B cell (primary cell): Measurements from ENCODE around the gene GAK. TPM values are rescaled to one million over a fixed set of nuclear protein-coding genes. Genes with fewer than 3 reads are reported as not detected.

Source experiments
- ATAC-seq: fragments of 200-7000 bp; cut with Tn5 transposase; one replicate; pipeline ENCODE4 v1.10.0; 2021; ENCODE audit warnings: low read depth, mild to moderate bottlenecking, moderate number of reproducible peaks, moderate library complexity
- CTCF ChIA-PET: fragments of 350-600 bp; sonication (Branson Sonifier 250); formaldehyde crosslinking; loops from one replicate; lab custom pipeline; 2021; ENCODE audit warnings: antibody characterized with exemption, inconsistent platforms; lab: Charles Lee
- POLR2A ChIA-PET: fragments of 350-600 bp; sonication (Branson Sonifier 250); formaldehyde crosslinking; loops from one replicate; lab custom pipeline; 2021; ENCODE audit warnings: antibody characterized with exemption; lab: Charles Lee
- DNase-seq: peaks from one replicate; pipeline ENCODE4 v3.0.0; 2013
- H2AFZ ChIP-seq: 2 replicates; pipeline ENCODE4 v1.6.1; 2012; ENCODE audit warnings: mild to moderate bottlenecking, low read depth, low read length; ENCODE audit not compliant: insufficient read depth, poor library complexity, severe bottlenecking
- H3K27ac ChIP-seq, 2 donors: 1 replicate in 1 of 2; 2 replicates in 1 of 2; pipeline ENCODE4 v1.5.1; 2012 to 2013; ENCODE audit warnings: low read length in 2 of 2, mild to moderate bottlenecking in 2 of 2, moderate library complexity in 1 of 2
- H3K27me3 ChIP-seq, 4 experiments: fragments of 200-600 bp in 1 of 4; sonication (generic) in 1 of 4; replicated peaks in 1 of 4; 1 replicate in 2 of 4; 2 replicates in 2 of 4; pipeline versions ENCODE4 v1.6.1 to v1.7.0; 2013 to 2016; ENCODE audit warnings: low read length in 3 of 4, mild to moderate bottlenecking in 2 of 4, mixed read lengths in 1 of 4, moderate library complexity in 1 of 4; ENCODE audit not compliant: insufficient read depth in 4 of 4, control insufficient read depth in 3 of 4; ENCODE audit errors: control extremely low read depth in 1 of 4
- H3K36me3 ChIP-seq, 2 experiments: replicated peaks in 1 of 2; 1 replicate in 1 of 2; 2 replicates in 1 of 2; pipeline versions ENCODE4 v1.6.1 to v1.7.1; 2013; ENCODE audit warnings: low read length in 1 of 2; ENCODE audit not compliant: insufficient read depth in 2 of 2, control insufficient read depth in 1 of 2; ENCODE audit errors: control extremely low read depth in 1 of 2, extremely low read depth in 1 of 2
- H3K4me1 ChIP-seq, 2 donors: fragments of 200-600 bp in 1 of 2; sonication (generic) in 1 of 2; 1 replicate in 1 of 2; 2 replicates in 1 of 2; pipeline versions ENCODE4 v1.5.1 to v1.6.1; 2013 to 2017; ENCODE audit warnings: low read length in 2 of 2; ENCODE audit not compliant: control insufficient read depth in 2 of 2, insufficient read depth in 2 of 2
- H3K4me2 ChIP-seq: replicated peaks from 2 replicates; pipeline ENCODE3; 2012; ENCODE audit warnings: mild to moderate bottlenecking, low read depth, low read length; ENCODE audit not compliant: poor library complexity, severe bottlenecking
- H3K4me3 ChIP-seq, 5 experiments: fragments of 200-600 bp in 1 of 5; sonication (generic) in 1 of 5; 1 replicate in 3 of 5; 2 replicates in 2 of 5; pipeline versions ENCODE4 v1.5.1 to v1.7.0; 2011 to 2016; ENCODE audit warnings: low read length in 4 of 5, mild to moderate bottlenecking in 4 of 5, low read depth in 2 of 5, control low read depth in 1 of 5, moderate library complexity in 1 of 5; ENCODE audit not compliant: insufficient read depth in 1 of 5; ENCODE audit errors: control extremely low read depth in 1 of 5, extremely low read depth in 1 of 5
- H3K79me2 ChIP-seq: fragments of 200-600 bp; sonication (generic); one replicate; pipeline ENCODE4 v1.6.0; 2016; ENCODE audit warnings: low read length; ENCODE audit not compliant: control insufficient read depth, insufficient read depth
- H3K9ac ChIP-seq: fragments of 200-600 bp; sonication (generic); 2 replicates; pipeline ENCODE4 v1.6.1; 2017; ENCODE audit warnings: mild to moderate bottlenecking, low read length, moderate library complexity
- H3K9me3 ChIP-seq, 3 donors: one replicate each; pipeline versions ENCODE4 v1.6.1 to v1.7.1; 2013; ENCODE audit warnings: low read length in 2 of 3; ENCODE audit not compliant: control insufficient read depth in 2 of 3, insufficient read depth in 1 of 3; ENCODE audit errors: control extremely low read depth in 1 of 3
- H4K20me1 ChIP-seq: 2 replicates; pipeline ENCODE4 v1.6.0; 2012; ENCODE audit warnings: mild to moderate bottlenecking, low read length; ENCODE audit not compliant: insufficient read depth, control insufficient read depth, poor library complexity, severe bottlenecking
- H3K27ac Mint-ChIP-seq: one replicate; pipeline ENCODE4 v1.8.0; 2021; ENCODE audit warnings: mixed read lengths
- H3K27me3 Mint-ChIP-seq: one replicate; pipeline ENCODE4 v1.8.0; 2021; ENCODE audit warnings: mixed read lengths
- H3K4me1 Mint-ChIP-seq: one replicate; pipeline ENCODE4 v1.8.0; 2021; ENCODE audit warnings: mixed read lengths
- H3K4me3 Mint-ChIP-seq: one replicate; pipeline ENCODE4 v1.8.0; 2021; ENCODE audit warnings: mixed read lengths
- H3K9me3 Mint-ChIP-seq: one replicate; pipeline ENCODE4 v1.8.0; 2022; ENCODE audit warnings: mixed read lengths; ENCODE audit not compliant: insufficient read depth
- CTCF ChIP-seq: fragments of 200-600 bp; IDR thresholded peaks from one replicate; pipeline ENCODE4 v1.8.0; 2022; ENCODE audit warnings: antibody characterized with exemption, mild to moderate bottlenecking
- EZH2 ChIP-seq: IDR thresholded peaks from 2 replicates; pipeline ENCODE4 v1.6.1; 2012; ENCODE audit warnings: borderline replicate concordance, low read depth, mild to moderate bottlenecking, moderate library complexity, low read length; ENCODE audit not compliant: insufficient read depth, poor library complexity, severe bottlenecking
- WGBS: methylation state at CpG from one replicate; pipeline ENCODE4 v1.1.5; 2013; ENCODE audit warnings: missing lambda C conversion rate; ENCODE audit not compliant: insufficient coverage; 5-methylcytosine and 5-hydroxymethylcytosine counted together
- intact Hi-C: fragments of 100-400 bp; cut with micrococcal nuclease; formaldehyde crosslinking; loops from one replicate; pipeline ENCODE4 v1.10.0; 2022
- polyA plus RNA-seq: library from polyadenylated mRNA; depleted of rRNA; stranded (reverse); fragments of >200 nt; gene quantifications from 2 replicates; pipeline ENCODE4 v1.2.3, GENCODE V29; 2012
- total RNA-seq, 2 donors: library from RNA; stranded (reverse); fragments of 120-200 nt in 1 of 2; gene quantifications; 1 replicate in 1 of 2; 2 replicates in 1 of 2; pipeline versions ENCODE4 v1.2.3 to v1.2.4, GENCODE V29; 2013 to 2022

GAK gene
- total and polyA plus RNA-seq, 2 donors (not counting 1 experiment from before 2014, with no cell fraction given) = 113 to 283 TPM

GRCh38 chr4:865572-865971, 66.5 kb downstream of the GAK start:
- Histone ChIP-seq H3K27ac (no peak overlapping the region), H3K36me3 (peaks cover 0 to 72% of the 10 kb centered on the region in 2 experiments), H3K9me3 (peaks cover 0 to 2% (median 0%) of the 10 kb centered on the region in 3 donors), H3K9ac (no peak overlapping the region), H2AFZ (no peak overlapping the region), H3K4me2 (no peak overlapping the region), H3K4me3 (no peak overlapping the region), H3K79me2 (no peaks in the 10 kb centered on the region), H3K27me3 (no peaks in the 10 kb centered on the region), H3K4me1 (no peaks in the 10 kb centered on the region), H4K20me1 (peaks cover 35% of the 10 kb centered on the region)
- no peaks in the 10 kb centered on the region for H3K4me1 Mint-ChIP-seq
- 98% methylated on average over 17 of the region's 18 CpGs for WGBS
- TF ChIP-seq CTCF (no peak), EZH2 (no peak)
- ATAC-seq = no peak
- intact Hi-C loops = no loop called here
- ChIA-PET POLR2A (no interaction called here), CTCF (no interaction called here)
- H3K4me3 Mint-ChIP-seq = no peak overlapping the region
- no peaks in the 10 kb centered on the region for H3K9me3 Mint-ChIP-seq
- H3K27ac Mint-ChIP-seq = no peak overlapping the region
- no peaks in the 10 kb centered on the region for H3K27me3 Mint-ChIP-seq
- no peak for DNase-seq

GRCh38 chr4:865121-865465, 67.0 kb downstream of the GAK start:
- peaks cover under 1% of the 10 kb centered on the region for H3K79me2 ChIP-seq
- H3K9me3 ChIP-seq = peaks cover 0 to 2% (median 0%) of the 10 kb centered on the region in 3 donors
- peaks cover 35% of the 10 kb centered on the region for H4K20me1 ChIP-seq
- Mint-ChIP-seq H3K4me1 (no peaks in the 10 kb centered on the region), H3K9me3 (no peaks in the 10 kb centered on the region), H3K4me3 (no peak overlapping the region), H3K27me3 (no peaks in the 10 kb centered on the region), H3K27ac (no peak overlapping the region)
- DNase-seq (no peak), ATAC-seq (no peak)
- H3K4me2 ChIP-seq = no peak overlapping the region
- no peaks in the 10 kb centered on the region for H3K27me3 ChIP-seq
- no peaks in the 10 kb centered on the region for H3K4me1 ChIP-seq
- TF ChIP-seq CTCF = no peak
- no peak for TF ChIP-seq EZH2
- H2AFZ ChIP-seq = no peak overlapping the region
- intact Hi-C loops = no loop called here
- CTCF ChIA-PET = no interaction called here
- POLR2A ChIA-PET = no interaction called here
- no peak overlapping the region for H3K4me3 ChIP-seq
- H3K9ac ChIP-seq = no peak overlapping the region
- WGBS = 98% methylated on average over 11 of the region's 11 CpGs
- no peak overlapping the region for H3K27ac ChIP-seq
- peaks cover 2 to 71% of the 10 kb centered on the region in 2 experiments for H3K36me3 ChIP-seq
